Adrenal gland (tissue), 5 donors: ENCODE measurements around the gene RRM2.

Experiments
- CTCF ChIP-seq, 6 experiments: fragments of 450-650 bp in 4 of 6; fragments of 200-600 bp in 2 of 6; sonication (generic) in 1 of 6; IDR thresholded peaks; 1 replicate in 5 of 6; 2 replicates in 1 of 6; pipeline versions ENCODE4 v1.5.1 to v1.8.0; 2016 to 2021; ENCODE audit warnings: antibody characterized with exemption in 6 of 6, mild to moderate bottlenecking in 2 of 6, moderate library complexity in 1 of 6
- POLR2A ChIP-seq, 2 donors: fragments of 450-650 bp; IDR thresholded peaks; one replicate each; pipeline ENCODE4 v1.6.1; 2017; ENCODE audit warnings: antibody characterized with exemption in 2 of 2, mild to moderate bottlenecking in 2 of 2, moderate library complexity in 1 of 2
- donor health status: DM: no; HTN: no; CAD: no.

GRCh38 chr2:10084223-10084865, 38.2 kb upstream of the RRM2 start:
- TF ChIP-seq CTCF (IDR thresholded peaks at IDR 0.05): no peak
- no peak for TF ChIP-seq POLR2A (IDR thresholded peaks at IDR 0.05)
